ENCODE data around the gene MAGEA9.

DNA sequence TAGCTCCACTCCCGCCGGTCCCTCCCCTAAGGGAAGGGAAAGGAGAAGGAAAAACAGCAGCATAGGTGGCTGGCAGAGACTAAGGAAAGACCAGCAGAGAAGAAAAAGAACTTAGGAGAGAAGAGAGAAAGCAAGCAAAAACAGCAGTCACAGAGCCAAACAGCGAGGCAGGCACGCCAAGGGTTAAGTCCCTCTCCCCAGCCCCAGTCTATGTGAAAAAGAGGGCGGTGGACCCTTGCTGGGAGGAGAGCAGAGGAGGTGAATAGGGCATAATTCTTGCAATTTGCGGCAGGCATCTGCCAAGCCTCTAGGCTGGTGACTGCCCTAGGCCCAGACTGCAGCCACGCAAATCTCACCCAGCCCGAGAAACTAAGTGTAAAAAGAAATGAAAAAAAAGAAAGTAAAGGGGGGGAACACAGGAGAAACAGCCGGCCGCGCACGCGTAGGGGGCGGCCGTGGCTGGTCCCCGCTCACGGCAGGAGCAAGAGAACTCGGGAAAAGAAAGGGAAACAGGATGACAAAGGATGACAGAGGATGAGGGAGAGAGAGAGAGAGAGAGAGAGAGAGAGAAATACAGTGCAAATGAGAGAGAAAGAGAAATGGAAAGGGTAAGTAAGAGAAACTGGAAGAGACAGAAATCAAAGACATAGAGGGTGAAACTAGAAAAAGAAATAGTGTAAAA is 48.6 kb downstream of the MAGEA9 start:
- TF ChIP-seq CTCF (IDR thresholded peaks at IDR 0.05 in 8 of 11, conservative IDR thresholded peaks at IDR 0.05 in 3 of 11): no peak
- TF ChIP-seq POLR2AphosphoS5 (IDR thresholded peaks at IDR 0.05): no peak
